GM23338 (cell line): ENCODE data around the gene MAOB. TPM values are rescaled to one million over a fixed set of nuclear protein-coding genes. Genes with fewer than 3 reads are reported as not detected.

Experiments used
- ATAC-seq: fragments of 200-7000 bp; cut with Tn5 transposase; 3 replicates; pipeline ENCODE4 v1.9.1; 2020
- DNase-seq: peaks from one replicate; pipeline ENCODE4 v3.0.0-alpha.2; 2015; ENCODE audit warnings: low spot score
- H2AFZ ChIP-seq: fragments of 200-600 bp; sonication (generic); 2 replicates; pipeline ENCODE4 v1.8.0; 2016; ENCODE audit warnings: antibody characterized with exemption, mild to moderate bottlenecking, moderate library complexity
- H3F3A ChIP-seq: fragments of 200-600 bp; sonication (generic); replicated peaks from 2 replicates; pipeline ENCODE4 v1.8.0; 2017; ENCODE audit warnings: antibody characterized with exemption, mixed run types, low read depth
- H3K27ac ChIP-seq: fragments of 200-600 bp; sonication (generic); 2 replicates; pipeline ENCODE4 v1.6.1; 2016; ENCODE audit warnings: low read depth
- H3K27me3 ChIP-seq: fragments of 200-600 bp; sonication (generic); 2 replicates; pipeline ENCODE4 v1.8.0; 2016; ENCODE audit warnings: mild to moderate bottlenecking, mixed run types, moderate library complexity; ENCODE audit not compliant: insufficient read depth
- H3K36me3 ChIP-seq: fragments of 200-600 bp; sonication (generic); 2 replicates; pipeline ENCODE4 v1.8.0; 2016; ENCODE audit warnings: mild to moderate bottlenecking; ENCODE audit not compliant: insufficient read depth
- H3K4me1 ChIP-seq: fragments of 200-600 bp; sonication (generic); 2 replicates; pipeline ENCODE4 v1.8.0; 2016; ENCODE audit warnings: mild to moderate bottlenecking, moderate library complexity; ENCODE audit not compliant: insufficient read depth
- H3K4me2 ChIP-seq: fragments of 200-600 bp; sonication (generic); 2 replicates; pipeline ENCODE4 v1.7.1; 2017; ENCODE audit warnings: mixed run types
- H3K4me3 ChIP-seq: fragments of 200-600 bp; sonication (generic); 2 replicates; pipeline ENCODE4 v1.6.1; 2016; ENCODE audit warnings: mixed run types
- H3K79me2 ChIP-seq: fragments of 200-600 bp; sonication (generic); replicated peaks from 2 replicates; pipeline ENCODE4 v1.8.0; 2017; ENCODE audit warnings: mild to moderate bottlenecking; ENCODE audit not compliant: insufficient read depth
- H3K9me2 ChIP-seq: fragments of 200-600 bp; sonication (generic); 2 replicates; pipeline ENCODE4 v1.8.0; 2017; ENCODE audit not compliant: insufficient read depth
- H4K20me1 ChIP-seq: fragments of 200-600 bp; sonication (generic); replicated peaks from 2 replicates; pipeline ENCODE4 v1.8.0; 2017; ENCODE audit warnings: mild to moderate bottlenecking; ENCODE audit not compliant: insufficient read depth
- H3K27ac Mint-ChIP-seq: 2 replicates; pipeline ENCODE4 v1.8.0; 2020; ENCODE audit warnings: inconsistent platforms, mild to moderate bottlenecking, moderate library complexity, mixed read lengths
- H3K27me3 Mint-ChIP-seq: 3 replicates; pipeline ENCODE4 v1.8.0; 2022; ENCODE audit warnings: low read depth, mild to moderate bottlenecking, moderate library complexity, mixed read lengths, inconsistent platforms; ENCODE audit not compliant: insufficient read depth, poor library complexity
- H3K36me3 Mint-ChIP-seq: 3 replicates; pipeline ENCODE4 v1.8.0; 2021; ENCODE audit warnings: low read depth, mild to moderate bottlenecking, inconsistent platforms, moderate library complexity, mixed read lengths
- H3K4me1 Mint-ChIP-seq: 3 replicates; pipeline ENCODE4 v1.8.0; 2020; ENCODE audit warnings: mild to moderate bottlenecking, inconsistent platforms, mixed read lengths
- H3K4me3 Mint-ChIP-seq: 3 replicates; pipeline ENCODE4 v1.8.0; 2021; ENCODE audit warnings: moderate library complexity, mild to moderate bottlenecking, inconsistent platforms, mixed read lengths
- H3K9me3 Mint-ChIP-seq: 3 replicates; pipeline ENCODE4 v1.8.0; 2020; ENCODE audit warnings: moderate library complexity, mild to moderate bottlenecking, inconsistent platforms, mixed read lengths
- CREB1 ChIP-seq: fragments of 250-450 bp; sonication (Bioruptor Pico); IDR thresholded peaks from 2 replicates; pipeline ENCODE4 v1.5.0; 2020; ENCODE audit warnings: low read depth, mild to moderate bottlenecking, moderate library complexity
- EZH2 ChIP-seq: fragments of 200-600 bp; sonication (generic); IDR thresholded peaks from one replicate; pipeline ENCODE4 v1.8.0; 2017; ENCODE audit warnings: antibody characterized with exemption, mild to moderate bottlenecking, low read depth; ENCODE audit not compliant: unreplicated experiment
- EZH2phosphoT487 ChIP-seq: fragments of 200-600 bp; sonication (generic); IDR thresholded peaks from one replicate; pipeline ENCODE4 v1.8.1; 2018; ENCODE audit warnings: antibody characterized with exemption; ENCODE audit not compliant: unreplicated experiment
- JUNB ChIP-seq: IDR thresholded peaks from one replicate; pipeline ENCODE4 v1.6.1; 2016; ENCODE audit warnings: antibody characterized with exemption; ENCODE audit not compliant: unreplicated experiment
- NANOG ChIP-seq: IDR thresholded peaks from 2 replicates; pipeline ENCODE4 v1.6.1; 2016; ENCODE audit warnings: antibody characterized with exemption, borderline replicate concordance
- POLR2AphosphoS5 ChIP-seq: IDR thresholded peaks from 2 replicates; pipeline ENCODE4 v1.6.1; 2016; ENCODE audit warnings: antibody characterized with exemption, low read depth
- STAT1 ChIP-seq: IDR thresholded peaks from one replicate; pipeline ENCODE4 v1.6.1; 2016; ENCODE audit warnings: antibody characterized with exemption; ENCODE audit not compliant: unreplicated experiment
- ZNF114 ChIP-seq: fragments of 250-450 bp; sonication (Bioruptor Pico); IDR thresholded peaks from 2 replicates; pipeline ENCODE4 v1.5.0; 2020; ENCODE audit warnings: mild to moderate bottlenecking, moderate library complexity
- ZNF331 ChIP-seq: fragments of 250-450 bp; sonication (Bioruptor Pico); IDR thresholded peaks from 2 replicates; pipeline ENCODE4 v1.5.0; 2020; ENCODE audit warnings: low read depth, mild to moderate bottlenecking, moderate library complexity
- polyA plus RNA-seq: library from polyadenylated mRNA; unstranded; fragments of >200 nt; fragmentation: Nextera tagmentation; extraction: Ambion mirVana; gene quantifications from 2 replicates; pipeline ENCODE4 v1.2.1, GENCODE V29; 2016
- total RNA-seq: library from RNA; depleted of rRNA; stranded (reverse); fragments of >200 nt; shearing (Covaris generic); gene quantifications from 2 replicates; pipeline ENCODE4 v1.2.3, GENCODE V29; 2014
- TF ChIP-seq, protein P1 (sequence below): IDR thresholded peaks from 2 replicates; pipeline ENCODE4 v1.6.1; 2016; ENCODE audit warnings: antibody characterized with exemption
- TF ChIP-seq, protein P2 (sequence below), 2 experiments: fragments of 200-600 bp in 1 of 2; sonication (generic) in 1 of 2; conservative IDR thresholded peaks; 2 replicates each; pipeline versions ENCODE4 v1.5.1 to v1.6.1; 2016 to 2017; ENCODE audit warnings: antibody characterized with exemption in 2 of 2, low read depth in 2 of 2, mild to moderate bottlenecking in 2 of 2, moderate library complexity in 1 of 2
- TF ChIP-seq, protein P3 (sequence below): IDR thresholded peaks from one replicate; pipeline ENCODE4 v1.6.1; 2018; ENCODE audit warnings: antibody characterized with exemption; ENCODE audit not compliant: unreplicated experiment

The MAOB gene
- total and polyA plus RNA-seq, 2 experiments from 2014 or later = 1.0 to 1.3 TPM

- TF ChIP-seq, protein P1, sequence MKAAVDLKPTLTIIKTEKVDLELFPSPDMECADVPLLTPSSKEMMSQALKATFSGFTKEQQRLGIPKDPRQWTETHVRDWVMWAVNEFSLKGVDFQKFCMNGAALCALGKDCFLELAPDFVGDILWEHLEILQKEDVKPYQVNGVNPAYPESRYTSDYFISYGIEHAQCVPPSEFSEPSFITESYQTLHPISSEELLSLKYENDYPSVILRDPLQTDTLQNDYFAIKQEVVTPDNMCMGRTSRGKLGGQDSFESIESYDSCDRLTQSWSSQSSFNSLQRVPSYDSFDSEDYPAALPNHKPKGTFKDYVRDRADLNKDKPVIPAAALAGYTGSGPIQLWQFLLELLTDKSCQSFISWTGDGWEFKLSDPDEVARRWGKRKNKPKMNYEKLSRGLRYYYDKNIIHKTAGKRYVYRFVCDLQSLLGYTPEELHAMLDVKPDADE = no peak
- TF ChIP-seq STAT1 (no peak), ZNF331 (no peak), JUNB (no peak), ZNF114 (CRISPR knock-in tag) (no peak), CREB1 (CRISPR knock-in tag) (no peak), POLR2AphosphoS5 (no peak), EZH2phosphoT487 (no peak), EZH2 (no peak)
- TF ChIP-seq, protein P2, sequence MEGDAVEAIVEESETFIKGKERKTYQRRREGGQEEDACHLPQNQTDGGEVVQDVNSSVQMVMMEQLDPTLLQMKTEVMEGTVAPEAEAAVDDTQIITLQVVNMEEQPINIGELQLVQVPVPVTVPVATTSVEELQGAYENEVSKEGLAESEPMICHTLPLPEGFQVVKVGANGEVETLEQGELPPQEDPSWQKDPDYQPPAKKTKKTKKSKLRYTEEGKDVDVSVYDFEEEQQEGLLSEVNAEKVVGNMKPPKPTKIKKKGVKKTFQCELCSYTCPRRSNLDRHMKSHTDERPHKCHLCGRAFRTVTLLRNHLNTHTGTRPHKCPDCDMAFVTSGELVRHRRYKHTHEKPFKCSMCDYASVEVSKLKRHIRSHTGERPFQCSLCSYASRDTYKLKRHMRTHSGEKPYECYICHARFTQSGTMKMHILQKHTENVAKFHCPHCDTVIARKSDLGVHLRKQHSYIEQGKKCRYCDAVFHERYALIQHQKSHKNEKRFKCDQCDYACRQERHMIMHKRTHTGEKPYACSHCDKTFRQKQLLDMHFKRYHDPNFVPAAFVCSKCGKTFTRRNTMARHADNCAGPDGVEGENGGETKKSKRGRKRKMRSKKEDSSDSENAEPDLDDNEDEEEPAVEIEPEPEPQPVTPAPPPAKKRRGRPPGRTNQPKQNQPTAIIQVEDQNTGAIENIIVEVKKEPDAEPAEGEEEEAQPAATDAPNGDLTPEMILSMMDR (conservative IDR thresholded peaks at IDR 0.05; ENCODE audit: low read depth in 2 of 2) = no peak
- TF ChIP-seq, protein P3, sequence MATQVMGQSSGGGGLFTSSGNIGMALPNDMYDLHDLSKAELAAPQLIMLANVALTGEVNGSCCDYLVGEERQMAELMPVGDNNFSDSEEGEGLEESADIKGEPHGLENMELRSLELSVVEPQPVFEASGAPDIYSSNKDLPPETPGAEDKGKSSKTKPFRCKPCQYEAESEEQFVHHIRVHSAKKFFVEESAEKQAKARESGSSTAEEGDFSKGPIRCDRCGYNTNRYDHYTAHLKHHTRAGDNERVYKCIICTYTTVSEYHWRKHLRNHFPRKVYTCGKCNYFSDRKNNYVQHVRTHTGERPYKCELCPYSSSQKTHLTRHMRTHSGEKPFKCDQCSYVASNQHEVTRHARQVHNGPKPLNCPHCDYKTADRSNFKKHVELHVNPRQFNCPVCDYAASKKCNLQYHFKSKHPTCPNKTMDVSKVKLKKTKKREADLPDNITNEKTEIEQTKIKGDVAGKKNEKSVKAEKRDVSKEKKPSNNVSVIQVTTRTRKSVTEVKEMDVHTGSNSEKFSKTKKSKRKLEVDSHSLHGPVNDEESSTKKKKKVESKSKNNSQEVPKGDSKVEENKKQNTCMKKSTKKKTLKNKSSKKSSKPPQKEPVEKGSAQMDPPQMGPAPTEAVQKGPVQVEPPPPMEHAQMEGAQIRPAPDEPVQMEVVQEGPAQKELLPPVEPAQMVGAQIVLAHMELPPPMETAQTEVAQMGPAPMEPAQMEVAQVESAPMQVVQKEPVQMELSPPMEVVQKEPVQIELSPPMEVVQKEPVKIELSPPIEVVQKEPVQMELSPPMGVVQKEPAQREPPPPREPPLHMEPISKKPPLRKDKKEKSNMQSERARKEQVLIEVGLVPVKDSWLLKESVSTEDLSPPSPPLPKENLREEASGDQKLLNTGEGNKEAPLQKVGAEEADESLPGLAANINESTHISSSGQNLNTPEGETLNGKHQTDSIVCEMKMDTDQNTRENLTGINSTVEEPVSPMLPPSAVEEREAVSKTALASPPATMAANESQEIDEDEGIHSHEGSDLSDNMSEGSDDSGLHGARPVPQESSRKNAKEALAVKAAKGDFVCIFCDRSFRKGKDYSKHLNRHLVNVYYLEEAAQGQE = no peak
Measured at GRCh38 chrX:43827791-43828190, 54.5 kb downstream of the MAOB start (continued).

- Histone ChIP-seq H2AFZ (no peak overlapping the region), H3K27me3 (no peaks in the 10 kb centered on the region), H4K20me1 (no peaks in the 10 kb centered on the region), H3K4me1 (0 out of 2 replicates have a peak, but pooled peaks cover 2% of the 10 kb centered on the region), H3K4me3 (no peak overlapping the region), H3K79me2 (no peaks in the 10 kb centered on the region), H3K36me3 (no peaks in the 10 kb centered on the region), H3K4me2 (no peak overlapping the region), H3K27ac (no peak overlapping the region), H3K9me2 (no peaks in the 10 kb centered on the region), H3F3A (no peaks in the 10 kb centered on the region)
- no peak for TF ChIP-seq ZNF114 (CRISPR knock-in tag)
- TF ChIP-seq ZNF331 = no peak
- TF ChIP-seq NANOG = no peak
- TF ChIP-seq, protein P3 = no peak
- TF ChIP-seq CREB1 (CRISPR knock-in tag) = no peak
- TF ChIP-seq EZH2phosphoT487 = no peak
- no peak for TF ChIP-seq EZH2
- TF ChIP-seq POLR2AphosphoS5 = no peak
- TF ChIP-seq, protein P1 = no peak
- TF ChIP-seq, protein P2 (conservative IDR thresholded peaks at IDR 0.05; ENCODE audit: low read depth in 2 of 2) = no peak
- TF ChIP-seq STAT1 = no peak
- Mint-ChIP-seq H3K36me3 (no peaks in the 10 kb centered on the region), H3K4me3 (no peak overlapping the region), H3K27me3 (peaks cover under 1% of the 10 kb centered on the region), H3K9me3 (no peaks in the 10 kb centered on the region), H3K27ac (no peak overlapping the region), H3K4me1 (peaks cover 5% of the 10 kb centered on the region; the same call in 2 of the 3 replicates)
- DNase-seq (no peak), ATAC-seq (no peak)
Measured at GRCh38 chrX:43822014-43822413, 60.2 kb downstream of the MAOB start.
